Stimulated activated effector memory CD8-positive, alpha-beta T cell treated with anti-CD3 and anti-CD28 coated beads, Interleukin-12 subunit alpha, Interleukin-12 subunit beta, amount 100 ng/mL, for 72 hours (primary cell): ENCODE data around the gene DYNC1I1.

Experiments used
- ATAC-seq: fragments of 150-1000 bp; cut with Tn5 transposase; 2 replicates; pipeline ENCODE4 v1.10.0; 2021
- DNase-seq, 2 donors: peaks; one replicate each; pipeline ENCODE4 v3.0.0; 2021 to 2022; ENCODE audit warnings: low spot score in 2 of 2
- H3K27ac Mint-ChIP-seq: one replicate; pipeline ENCODE4 v1.8.0; 2022; ENCODE audit warnings: mild to moderate bottlenecking, mixed read lengths
- H3K36me3 Mint-ChIP-seq: one replicate; pipeline ENCODE4 v1.8.0; 2022; ENCODE audit warnings: mild to moderate bottlenecking, mixed read lengths
- H3K4me1 Mint-ChIP-seq: one replicate; pipeline ENCODE4 v1.8.0; 2022; ENCODE audit warnings: mixed read lengths
- H3K4me3 Mint-ChIP-seq: one replicate; pipeline ENCODE4 v1.8.0; 2022; ENCODE audit warnings: mild to moderate bottlenecking, mixed read lengths
- H3K9me3 Mint-ChIP-seq: one replicate; pipeline ENCODE4 v1.8.0; 2022; ENCODE audit warnings: mixed read lengths

The DYNC1I1 gene

DNA sequence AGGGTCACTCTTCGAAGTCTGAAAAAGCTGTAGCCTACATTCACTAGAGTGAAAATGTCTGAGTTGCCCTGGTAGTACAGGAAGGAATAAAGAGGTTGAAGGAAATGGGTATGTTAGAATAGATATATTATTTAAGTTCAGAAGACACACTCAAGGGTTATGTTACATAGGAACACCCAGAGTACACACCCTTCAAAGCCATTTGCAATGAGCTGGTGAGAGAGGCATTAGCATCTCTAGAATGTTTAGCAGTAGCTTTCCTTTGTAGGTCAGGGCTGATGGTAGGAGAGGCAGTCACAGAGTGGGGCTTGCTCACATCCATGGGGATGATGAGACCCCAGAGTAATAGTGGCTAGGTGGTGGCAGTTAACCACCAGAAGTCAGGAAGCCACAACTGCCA lies 328.4 kb downstream of the DYNC1I1 start:
- Mint-ChIP-seq H3K27ac (no peak overlapping the region), H3K4me3 (no peak overlapping the region), H3K4me1 (no peaks in the 10 kb centered on the region), H3K9me3 (no peaks in the 10 kb centered on the region), H3K36me3 (no peaks in the 10 kb centered on the region)
- DNase-seq = no peak
- ATAC-seq = no peak

DNA sequence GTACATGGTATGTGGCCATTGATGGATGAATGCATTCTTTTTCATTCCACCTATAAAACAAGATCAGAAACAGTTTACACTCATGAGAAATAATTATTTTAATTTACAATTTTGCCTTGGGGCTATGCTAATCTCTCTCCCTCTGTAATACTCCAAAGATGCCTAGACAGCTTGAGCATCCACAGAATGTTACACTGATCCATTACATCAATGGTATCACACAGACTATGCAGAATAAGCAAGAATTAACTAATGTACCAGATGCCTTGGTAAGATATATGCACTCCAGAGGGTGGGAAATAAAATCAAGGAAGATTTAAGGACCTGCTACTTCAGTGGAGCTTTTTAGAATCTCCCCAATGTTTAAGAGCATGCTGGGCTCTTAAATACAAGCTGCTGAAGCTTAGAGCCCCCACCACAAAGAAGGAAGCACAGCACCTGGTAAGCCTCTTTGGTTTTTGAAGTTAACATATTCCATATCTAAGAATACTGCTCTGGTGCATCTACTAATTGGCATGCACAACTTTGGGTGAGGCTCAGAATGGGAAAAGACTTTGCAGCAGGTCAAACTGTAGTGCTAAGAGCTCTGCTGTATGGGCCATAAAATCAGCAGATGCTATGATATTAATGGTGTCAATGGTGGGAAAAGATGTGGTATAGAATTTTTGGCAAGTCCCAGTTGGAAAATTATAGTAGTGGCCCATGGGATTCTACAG lies 329.9 kb downstream of the DYNC1I1 start:
- H3K4me1 Mint-ChIP-seq = no peaks in the 10 kb centered on the region
- H3K27ac Mint-ChIP-seq = no peak overlapping the region
- no peak overlapping the region for H3K4me3 Mint-ChIP-seq
- DNase-seq (no peak), ATAC-seq (no peak)
- no peaks in the 10 kb centered on the region for H3K9me3 Mint-ChIP-seq
- no peaks in the 10 kb centered on the region for H3K36me3 Mint-ChIP-seq

DNA sequence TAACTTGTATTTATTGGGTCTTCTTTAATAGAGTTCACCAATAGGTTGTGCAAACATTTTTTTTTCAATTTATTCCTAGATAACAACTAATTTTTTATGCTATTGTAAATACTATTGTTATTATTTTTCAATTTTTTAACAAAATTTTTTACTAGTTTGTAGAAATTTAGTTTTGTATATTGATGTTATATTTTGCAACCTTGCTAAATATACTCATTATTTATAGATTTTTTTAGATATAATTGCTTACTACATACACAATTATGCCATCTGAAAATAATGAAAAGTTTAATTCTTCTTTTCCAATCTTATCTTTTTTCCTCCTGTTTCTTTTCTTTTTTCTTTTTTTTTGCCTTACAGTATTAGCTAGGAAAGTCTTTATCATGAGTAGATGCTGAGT lies 332.6 kb downstream of the DYNC1I1 start:
- no peak overlapping the region for H3K27ac Mint-ChIP-seq
- H3K4me1 Mint-ChIP-seq = no peaks in the 10 kb centered on the region
- DNase-seq (no peak), ATAC-seq (no peak)
- H3K36me3 Mint-ChIP-seq = no peaks in the 10 kb centered on the region
- no peaks in the 10 kb centered on the region for H3K9me3 Mint-ChIP-seq
- no peak overlapping the region for H3K4me3 Mint-ChIP-seq

DNA sequence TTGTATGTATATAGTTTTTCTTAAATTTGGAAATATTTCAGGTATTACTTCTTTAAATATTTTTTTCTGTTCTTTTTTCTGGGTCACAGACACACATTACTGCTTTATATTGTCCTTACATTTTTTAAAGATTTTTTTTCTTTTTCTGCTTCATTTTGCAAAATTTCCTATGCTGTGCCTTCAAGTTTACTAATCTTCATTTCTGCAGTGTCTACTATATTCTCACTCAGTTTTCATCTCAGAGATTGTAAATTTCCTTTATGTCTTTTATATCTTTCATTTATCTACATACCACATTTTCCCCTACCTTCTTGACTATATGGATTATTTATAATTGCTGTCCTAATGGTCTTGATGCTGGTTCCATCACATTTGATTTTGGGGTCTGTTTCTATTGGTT lies 339.1 kb downstream of the DYNC1I1 start:
- DNase-seq (no peak), ATAC-seq (no peak)
- H3K9me3 Mint-ChIP-seq = peaks cover 3% of the 10 kb centered on the region
- no peak overlapping the region for H3K27ac Mint-ChIP-seq
- no peaks in the 10 kb centered on the region for H3K4me1 Mint-ChIP-seq
- H3K36me3 Mint-ChIP-seq = no peaks in the 10 kb centered on the region
- H3K4me3 Mint-ChIP-seq = no peak overlapping the region

DNA sequence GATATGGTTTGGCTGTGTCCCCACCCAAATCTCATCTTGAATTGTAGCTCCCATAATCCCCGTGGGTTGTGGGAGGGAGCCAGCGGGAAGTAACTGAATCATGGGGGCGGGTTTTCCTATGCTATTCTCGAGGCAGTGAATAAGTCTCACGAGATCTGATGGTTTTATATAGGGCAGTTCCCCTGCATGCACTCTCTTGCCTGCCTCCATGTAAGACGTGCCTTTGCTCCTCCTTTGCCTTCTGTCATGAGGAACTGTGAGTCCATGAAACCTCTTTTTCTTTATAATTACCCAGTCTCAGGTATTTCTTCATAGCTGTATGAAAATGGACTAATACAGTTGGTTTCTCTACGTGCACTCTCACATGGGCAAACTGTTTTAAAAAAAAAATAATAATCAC lies 341.8 kb downstream of the DYNC1I1 start:
- Mint-ChIP-seq H3K9me3 (peaks cover 3% of the 10 kb centered on the region), H3K4me1 (no peaks in the 10 kb centered on the region), H3K27ac (no peak overlapping the region), H3K36me3 (no peaks in the 10 kb centered on the region), H3K4me3 (no peak overlapping the region)
- DNase-seq (no peak), ATAC-seq (no peak)

DNA sequence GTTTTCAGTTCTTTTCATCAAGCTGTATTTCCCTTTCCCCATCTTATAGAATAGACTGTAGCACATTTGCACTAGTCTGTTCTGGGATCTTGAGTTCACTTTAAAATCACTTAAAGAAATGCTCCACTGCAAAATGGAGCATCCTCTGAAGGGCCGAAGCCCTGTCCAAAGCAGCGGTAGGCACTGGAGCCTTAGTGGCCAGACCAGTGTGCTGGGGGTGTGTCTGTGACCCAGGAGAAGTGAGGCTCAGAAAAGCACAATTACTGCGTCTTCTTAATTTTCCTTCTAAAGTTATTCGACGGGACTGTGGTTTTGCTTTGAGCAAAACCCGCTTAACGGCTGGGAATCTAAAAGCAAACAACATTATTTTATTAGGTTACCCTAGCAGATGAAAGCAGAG lies 343.8 kb downstream of the DYNC1I1 start:
- ATAC-seq (no peak), DNase-seq (no peak)
- no peaks in the 10 kb centered on the region for H3K4me1 Mint-ChIP-seq
- H3K4me3 Mint-ChIP-seq = no peak overlapping the region
- no peak overlapping the region for H3K27ac Mint-ChIP-seq
- no peaks in the 10 kb centered on the region for H3K36me3 Mint-ChIP-seq
- peaks cover 3% of the 10 kb centered on the region for H3K9me3 Mint-ChIP-seq

DNA sequence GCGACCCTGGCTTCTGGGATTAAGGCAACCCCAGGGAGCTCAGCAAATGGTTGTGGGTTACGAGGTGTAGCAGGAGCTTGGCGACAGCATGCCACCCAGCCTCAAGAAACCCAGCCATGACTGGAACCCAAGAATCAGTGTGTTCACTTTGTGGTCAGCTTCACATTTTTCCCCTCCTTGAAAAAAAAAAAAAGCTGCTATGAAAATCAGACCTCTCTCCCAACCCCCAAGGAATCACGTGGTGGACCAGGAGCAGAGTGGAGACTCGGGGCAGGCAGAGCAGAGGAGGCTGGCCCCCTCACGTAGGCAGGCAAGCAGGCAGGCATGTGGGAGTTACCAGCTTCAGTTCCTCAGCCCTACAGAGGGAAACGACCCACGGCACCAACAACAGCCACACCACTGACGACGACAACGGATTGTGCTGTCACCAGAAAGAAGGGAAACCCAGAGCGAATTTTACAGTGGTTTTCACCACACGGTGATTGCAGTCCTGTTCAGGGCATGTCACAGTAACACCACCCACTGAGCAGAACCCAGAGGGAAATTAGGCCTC lies 346.2 kb downstream of the DYNC1I1 start:
- H3K27ac Mint-ChIP-seq = no peak overlapping the region

DNA sequence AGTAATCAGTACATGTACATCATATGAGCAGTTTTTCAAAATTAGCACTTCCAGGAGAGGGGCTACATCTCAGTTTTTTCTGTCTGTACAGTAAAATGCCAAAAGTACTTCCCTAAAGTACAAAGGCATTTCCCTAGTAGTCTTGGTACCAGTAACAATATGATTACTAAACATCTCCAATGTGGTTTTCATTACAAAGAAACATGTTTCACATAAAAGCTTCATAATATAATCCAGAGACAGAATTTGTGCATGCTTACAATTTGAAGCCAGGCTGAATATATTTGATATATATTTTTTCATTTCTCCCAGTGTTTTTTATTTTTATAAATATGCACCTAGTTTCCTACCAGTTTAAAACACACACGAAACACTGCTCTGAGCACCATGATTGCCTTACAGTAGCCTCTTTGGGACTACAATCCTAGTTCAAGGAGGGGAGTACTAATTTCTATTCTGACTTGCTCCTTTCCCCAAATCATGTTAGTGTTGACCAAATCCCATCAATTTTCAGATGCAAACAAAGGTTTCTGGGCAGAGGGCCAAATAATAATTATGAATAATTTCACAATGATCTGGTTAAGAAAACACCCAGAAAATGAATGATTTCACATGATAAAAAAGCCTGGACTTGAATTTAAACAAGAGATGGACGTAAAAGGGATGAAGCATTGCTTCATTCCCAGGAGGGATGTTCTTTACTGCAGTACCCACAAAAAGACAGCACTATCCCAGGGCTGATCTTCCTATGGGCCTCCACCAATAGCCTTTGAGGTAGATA lies 348.3 kb downstream of the DYNC1I1 start:
- DNase-seq (no peak), ATAC-seq (no peak)
- no peak overlapping the region for H3K4me3 Mint-ChIP-seq
- H3K27ac Mint-ChIP-seq = no peak overlapping the region
- peaks cover 9% of the 10 kb centered on the region for H3K36me3 Mint-ChIP-seq
- H3K4me1 Mint-ChIP-seq = no peaks in the 10 kb centered on the region
- H3K9me3 Mint-ChIP-seq = no peaks in the 10 kb centered on the region

More for the DNA sequence above, 346.2 kb downstream of the DYNC1I1 start:
- no peak for ATAC-seq
- Mint-ChIP-seq H3K36me3 (peaks cover 9% of the 10 kb centered on the region), H3K9me3 (no peaks in the 10 kb centered on the region), H3K4me3 (no peak overlapping the region), H3K4me1 (no peaks in the 10 kb centered on the region)
- no peak for DNase-seq

DNA sequence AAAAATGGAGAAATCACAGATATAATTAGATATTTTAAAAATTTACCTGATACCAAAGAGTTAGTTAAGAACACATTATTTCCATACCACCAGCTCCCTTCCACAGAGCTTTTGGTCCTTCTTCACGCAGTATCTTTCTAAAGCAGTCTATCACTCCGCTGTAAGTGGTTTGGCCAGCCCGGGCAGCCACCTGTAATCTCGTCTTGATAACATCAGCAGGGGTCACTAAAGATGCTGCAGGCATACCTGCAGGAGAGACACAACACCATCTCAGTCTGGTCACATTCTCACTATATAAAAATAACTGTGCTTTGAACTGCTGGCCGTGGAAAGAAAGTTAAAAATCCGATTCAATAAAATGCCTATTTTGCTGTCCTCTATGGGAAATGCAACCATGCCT lies 349.4 kb downstream of the DYNC1I1 start:
- no peak for ATAC-seq
- H3K36me3 Mint-ChIP-seq = peaks cover 9% of the 10 kb centered on the region
- H3K27ac Mint-ChIP-seq = no peak overlapping the region
- no peaks in the 10 kb centered on the region for H3K9me3 Mint-ChIP-seq
- H3K4me1 Mint-ChIP-seq = no peaks in the 10 kb centered on the region
- no peak overlapping the region for H3K4me3 Mint-ChIP-seq
- no peak for DNase-seq

DNA sequence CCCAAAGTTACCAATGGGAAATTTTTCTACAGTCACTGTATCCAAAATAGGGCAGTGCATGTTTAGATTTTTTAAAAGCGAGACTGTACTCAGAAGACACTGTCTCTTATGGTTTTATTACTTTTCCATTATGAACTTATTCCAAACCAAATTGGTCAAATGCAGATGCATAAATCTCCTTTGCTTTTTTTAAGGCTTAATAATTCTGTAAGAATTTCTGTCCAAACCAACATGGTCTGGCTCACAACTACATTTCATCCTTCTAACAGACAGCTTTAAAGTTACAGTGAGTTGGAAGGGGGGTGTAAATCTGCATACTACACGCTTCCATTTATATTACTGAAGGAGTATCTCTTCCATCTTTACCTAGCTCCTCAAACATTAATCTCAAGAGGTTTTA lies 350.4 kb downstream of the DYNC1I1 start:
- no peak for ATAC-seq
- H3K27ac Mint-ChIP-seq = no peak overlapping the region
- no peak for DNase-seq
- H3K4me3 Mint-ChIP-seq = no peak overlapping the region
- H3K4me1 Mint-ChIP-seq = no peaks in the 10 kb centered on the region
- H3K36me3 Mint-ChIP-seq = peaks cover 9% of the 10 kb centered on the region
- no peaks in the 10 kb centered on the region for H3K9me3 Mint-ChIP-seq

DNA sequence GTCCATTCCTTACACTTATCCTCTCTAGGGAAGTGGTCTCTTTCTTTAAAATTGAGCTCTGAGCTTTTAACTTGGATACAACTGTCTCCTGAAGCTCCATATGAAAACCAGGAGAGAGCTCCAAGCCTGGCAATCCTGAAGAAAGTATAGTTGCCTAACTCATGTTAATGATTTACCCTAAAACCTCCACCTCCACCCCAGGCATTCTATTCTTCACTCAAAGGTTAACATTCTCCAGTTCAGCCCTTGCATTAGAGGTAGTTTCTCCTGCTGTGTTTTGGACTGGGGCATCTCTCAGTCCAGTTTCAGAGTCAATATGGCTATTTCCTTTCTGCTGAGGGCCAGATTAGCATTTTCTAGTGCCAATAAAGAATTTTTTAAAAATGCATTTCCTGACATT lies 354.0 kb downstream of the DYNC1I1 start:
- ATAC-seq (no peak), DNase-seq (no peak)
- no peak overlapping the region for H3K27ac Mint-ChIP-seq
- no peaks in the 10 kb centered on the region for H3K9me3 Mint-ChIP-seq
- H3K36me3 Mint-ChIP-seq = peaks cover 9% of the 10 kb centered on the region
- H3K4me1 Mint-ChIP-seq = no peaks in the 10 kb centered on the region
- H3K4me3 Mint-ChIP-seq = no peak overlapping the region

DNA sequence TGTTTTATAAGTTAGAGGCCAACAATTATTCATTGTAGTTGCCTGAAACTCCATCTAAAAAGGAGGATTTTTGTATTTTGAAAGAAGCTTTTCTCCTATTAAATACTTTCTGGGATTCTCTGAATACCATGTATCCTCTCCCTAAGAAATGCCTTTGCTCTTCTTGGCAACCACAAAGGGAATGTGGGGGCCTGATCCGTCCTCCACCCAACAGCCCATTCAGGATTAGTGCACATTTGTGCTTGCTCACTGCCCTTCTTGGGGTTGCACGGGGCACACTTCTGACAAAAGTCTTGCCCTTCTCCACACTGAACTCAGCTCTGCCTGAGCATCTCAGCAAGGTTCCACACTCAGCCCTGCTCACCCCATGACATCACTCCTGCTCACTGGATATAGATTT lies 355.4 kb downstream of the DYNC1I1 start:
- H3K27ac Mint-ChIP-seq = no peak overlapping the region

DNA sequence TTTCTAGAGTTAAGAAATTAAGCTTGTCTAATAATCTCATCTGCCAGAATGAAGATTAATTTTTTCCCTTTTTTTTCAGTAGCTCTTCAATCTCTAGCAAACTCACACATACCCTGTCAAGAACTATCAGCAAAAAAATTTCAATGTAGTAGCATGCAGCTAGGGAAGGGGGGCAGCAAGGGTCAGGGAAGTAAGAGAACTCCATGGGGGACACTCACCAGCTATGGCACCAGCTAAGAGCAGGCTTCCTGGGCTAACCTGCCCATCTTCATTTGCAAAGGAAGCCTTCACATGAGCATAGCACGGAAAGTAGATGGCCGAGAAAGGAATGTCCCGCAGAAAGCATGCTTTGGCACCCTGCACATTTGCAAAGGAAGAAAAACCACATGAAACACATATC lies 359.2 kb downstream of the DYNC1I1 start:
- Mint-ChIP-seq H3K36me3 (peaks cover 6% of the 10 kb centered on the region), H3K9me3 (no peaks in the 10 kb centered on the region), H3K27ac (no peak overlapping the region), H3K4me1 (no peaks in the 10 kb centered on the region), H3K4me3 (no peak overlapping the region)
- no peak for ATAC-seq
- DNase-seq = no peak

More for the DNA sequence above, 355.4 kb downstream of the DYNC1I1 start:
- H3K9me3 Mint-ChIP-seq = no peaks in the 10 kb centered on the region
- H3K4me1 Mint-ChIP-seq = no peaks in the 10 kb centered on the region
- no peak overlapping the region for H3K4me3 Mint-ChIP-seq
- no peaks in the 10 kb centered on the region for H3K36me3 Mint-ChIP-seq
- DNase-seq (no peak), ATAC-seq (no peak)

DNA sequence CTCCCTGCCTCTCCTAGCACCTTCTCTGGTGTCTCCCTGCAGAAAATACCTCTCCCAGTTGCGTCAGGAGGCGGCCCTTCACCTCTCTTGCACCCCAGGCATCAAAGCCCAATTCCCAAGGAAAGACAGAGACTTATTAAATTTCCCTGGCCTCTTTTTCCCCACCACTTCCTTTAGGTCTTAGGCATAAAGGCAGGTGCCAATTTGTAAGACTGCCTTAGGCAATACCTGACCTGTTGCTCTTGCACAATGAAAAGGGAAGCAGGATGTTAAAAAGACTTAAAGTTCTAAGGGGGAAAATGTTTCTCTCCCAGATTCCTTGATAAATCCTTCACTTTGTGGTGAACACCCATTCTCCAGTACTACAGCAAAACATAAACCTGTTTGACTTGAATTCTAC lies 362.9 kb downstream of the DYNC1I1 start:
- ATAC-seq = no peak
- Mint-ChIP-seq H3K36me3 (peaks cover 12% of the 10 kb centered on the region), H3K9me3 (no peaks in the 10 kb centered on the region), H3K27ac (no peak overlapping the region), H3K4me1 (no peaks in the 10 kb centered on the region), H3K4me3 (no peak overlapping the region)
- DNase-seq = no peak

DNA sequence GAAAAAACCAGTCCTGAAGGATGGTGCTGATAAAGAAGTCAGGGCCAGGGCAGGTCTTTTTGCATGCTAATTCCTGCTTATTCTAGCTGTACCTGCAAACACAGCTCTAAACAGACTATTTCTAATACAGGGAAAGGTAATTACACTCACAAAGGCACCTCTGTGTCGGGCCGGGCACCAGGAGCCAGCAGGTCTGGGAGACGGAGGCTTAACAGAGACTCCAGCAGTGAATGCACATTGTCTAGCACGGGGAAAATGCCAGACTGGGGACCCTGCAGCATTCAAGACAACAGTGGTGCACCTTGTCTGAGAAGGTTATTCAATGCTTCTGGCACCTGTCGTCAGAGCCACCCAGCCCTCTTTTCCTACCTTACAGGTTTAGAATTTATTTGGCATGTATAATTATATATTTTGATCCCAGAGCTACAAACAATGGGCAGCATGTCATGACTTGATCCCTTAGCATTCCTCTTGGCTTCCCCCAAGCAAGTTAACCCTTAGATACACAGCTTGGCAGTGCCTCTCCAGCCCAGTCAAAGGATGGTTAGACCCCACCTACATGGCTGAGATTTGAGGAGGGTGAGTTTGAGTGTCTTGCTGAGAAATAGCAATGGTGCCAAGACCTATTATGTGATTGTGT lies 364.4 kb downstream of the DYNC1I1 start:
- H3K27ac Mint-ChIP-seq = no peak overlapping the region
- H3K4me1 Mint-ChIP-seq = no peaks in the 10 kb centered on the region
- ATAC-seq (no peak), DNase-seq (no peak)
- peaks cover 12% of the 10 kb centered on the region for H3K36me3 Mint-ChIP-seq
- no peak overlapping the region for H3K4me3 Mint-ChIP-seq
- H3K9me3 Mint-ChIP-seq = no peaks in the 10 kb centered on the region
